Suppressor macrophage treated with lipopolysaccharide for 1 hour (primary cell): ENCODE measurements around the gene SMIM33.
"Not testable (repeated sequence)": the region's sequence is repeated elsewhere in the genome, so short reads cannot be mapped to it uniquely, and the experiment has no call there.

ENCODE experiments used
- DNase-seq, 3 donors: peaks; one replicate each; pipeline ENCODE4 v3.0.0-alpha.2; 2020 to 2022

Gene SMIM33

GRCh38 chr5:139457653-139458306 lies 13.0 kb upstream of the SMIM33 start:
- no peak for DNase-seq

GRCh38 chr5:139458580-139459407 lies 12.0 kb upstream of the SMIM33 start:
- peak; percentile 69 to 75 (median 72) for DNase-seq

GRCh38 chr5:139459451-139459934 lies 11.3 kb upstream of the SMIM33 start:
- no peak for DNase-seq

GRCh38 chr5:139460455-139460854 lies 10.3 kb upstream of the SMIM33 start:
- DNase-seq: no peak

GRCh38 chr5:139461176-139461575 lies 9.6 kb upstream of the SMIM33 start:
- DNase-seq: no peak

GRCh38 chr5:139461698-139462097 lies 9.1 kb upstream of the SMIM33 start:
- DNase-seq: peak; percentile 56 to 68 (median 67)

- no peak for DNase-seq
These were observed 8.1 kb upstream of the SMIM33 start, which contains the start of gene ECSCR for GRCh38 chr5:139462586-139463276. TSS of gene ECSCR (minus strand) at chr5:139462743. CDS start at chr5:139462670, 73 bp downstream.

- peak; percentile 87 to 92 (median 91) for DNase-seq
These were observed 2.3 kb upstream of the SMIM33 start for GRCh38 chr5:139468421-139468931.

GRCh38 chr5:139472386-139473030 lies 1.7 kb downstream of the SMIM33 start:
- DNase-seq: no peak

GRCh38 chr5:139473105-139473504 lies 2.3 kb downstream of the SMIM33 start:
- no peak for DNase-seq

GRCh38 chr5:139473565-139473964 lies 2.8 kb downstream of the SMIM33 start:
- no peak for DNase-seq

GRCh38 chr5:139474890-139475791 lies 4.3 kb downstream of the SMIM33 start:
- peak; percentile 26 to 37 (median 36) for DNase-seq

- DNase-seq: no peak
These were observed 5.2 kb downstream of the SMIM33 start for GRCh38 chr5:139475865-139476617.

- DNase-seq: not testable (repeated sequence)
These were observed 8.0 kb downstream of the SMIM33 start for GRCh38 chr5:139478657-139479423.

- not testable (repeated sequence) for DNase-seq
These were observed 8.9 kb downstream of the SMIM33 start for GRCh38 chr5:139479729-139480128.

- no peak for DNase-seq
These were observed 10.3 kb downstream of the SMIM33 start for GRCh38 chr5:139481122-139481533.

- DNase-seq: peak; percentile 47 to 72 (median 62)
These were observed 10.8 kb downstream of the SMIM33 start for GRCh38 chr5:139481580-139482049.

- DNase-seq: peak; percentile 74 to 88 (median 85)
These were observed 11.5 kb downstream of the SMIM33 start, which contains the start of gene STING1 for GRCh38 chr5:139482050-139482889. TSS of gene STING1 (minus strand) at chr5:139482758. CDS start at chr5:139481704, 1,054 bp downstream.

GRCh38 chr5:139482890-139483208 lies 12.0 kb downstream of the SMIM33 start:
- not testable (repeated sequence) for DNase-seq
